T follicular helper cell (primary cell): ENCODE data around the gene MAN2A1.

Experiments
- DNase-seq: peaks from one replicate; pipeline ENCODE4 v3.0.0-alpha.2; 2020; ENCODE audit warnings: low read depth

Gene MAN2A1

DNA sequence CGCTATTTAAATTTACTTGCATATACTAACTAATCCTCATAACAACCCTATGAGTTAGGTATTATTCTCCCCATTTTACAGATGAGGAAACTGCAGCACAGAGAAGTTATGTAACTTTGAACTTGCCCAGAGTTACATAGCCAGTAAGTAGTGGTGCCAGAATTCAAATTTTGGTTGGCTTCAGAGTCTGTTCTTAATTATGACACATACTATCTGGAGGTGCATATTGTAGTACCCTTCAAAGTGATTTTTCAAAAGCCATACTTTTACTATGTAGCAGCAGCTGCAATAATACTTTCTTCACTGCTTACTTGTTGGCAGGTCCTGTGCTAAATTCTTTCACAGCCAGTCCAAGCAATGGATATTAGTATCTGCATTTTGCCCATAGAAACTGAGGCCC, 16.4 kb downstream of the MAN2A1 start:
- no peak for DNase-seq

DNA sequence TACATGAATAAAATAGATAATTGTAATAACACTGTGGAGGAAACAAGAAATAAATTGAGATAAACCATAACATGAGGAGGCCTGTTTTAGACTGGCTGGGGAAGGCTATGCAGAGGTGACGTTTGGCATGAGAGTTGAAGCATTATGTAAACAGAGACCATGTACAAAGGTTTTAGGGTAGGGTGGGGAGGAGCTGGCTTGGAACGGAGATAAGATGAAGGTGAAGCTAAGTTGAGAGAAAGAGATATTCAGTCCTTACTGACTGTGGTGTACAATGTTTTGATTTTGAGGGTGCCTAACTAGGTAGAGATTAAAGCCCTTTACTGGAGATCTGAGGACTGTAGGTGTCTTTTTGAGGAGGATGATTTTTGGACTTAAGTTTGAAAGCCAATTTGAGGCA, 17.8 kb downstream of the MAN2A1 start:
- DNase-seq: no peak

DNA sequence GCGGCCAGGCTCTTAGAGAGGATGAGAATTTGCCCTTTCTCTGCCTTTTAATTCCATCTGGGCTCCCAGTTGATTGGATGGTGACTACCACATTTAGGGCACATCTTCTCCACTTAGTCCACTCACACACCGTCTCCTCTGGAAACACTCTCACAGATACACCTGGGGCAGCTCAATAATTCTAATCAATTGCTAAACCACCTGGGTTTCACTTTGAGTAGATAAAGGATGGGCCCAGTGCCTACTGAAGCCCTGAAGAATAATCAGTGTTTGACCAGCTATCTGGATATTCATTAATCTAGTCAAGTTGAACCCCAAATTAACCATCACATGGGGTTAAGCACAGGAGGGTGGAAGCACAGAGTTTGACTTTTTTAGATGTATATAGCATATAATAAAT, 19.1 kb downstream of the MAN2A1 start:
- DNase-seq: no peak

DNA sequence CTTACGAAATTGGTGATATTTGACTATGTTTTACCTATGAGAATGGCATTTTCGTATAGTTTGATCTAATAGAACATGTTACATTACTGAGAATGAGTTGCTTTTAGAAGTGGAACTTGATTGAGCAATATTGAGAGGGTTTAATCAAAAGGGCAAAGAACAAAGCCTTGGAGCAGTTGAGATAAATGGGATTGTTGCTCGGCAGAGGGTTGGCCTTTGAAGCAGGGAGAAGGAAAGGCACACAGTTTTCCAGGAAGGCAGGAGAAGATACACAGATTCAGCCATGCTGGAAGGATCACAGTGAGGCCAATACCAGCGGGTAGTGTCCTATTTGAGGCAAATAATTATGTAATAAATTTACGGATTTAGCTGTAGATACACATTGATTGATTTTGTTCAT, 19.5 kb downstream of the MAN2A1 start:
- DNase-seq: no peak

DNA sequence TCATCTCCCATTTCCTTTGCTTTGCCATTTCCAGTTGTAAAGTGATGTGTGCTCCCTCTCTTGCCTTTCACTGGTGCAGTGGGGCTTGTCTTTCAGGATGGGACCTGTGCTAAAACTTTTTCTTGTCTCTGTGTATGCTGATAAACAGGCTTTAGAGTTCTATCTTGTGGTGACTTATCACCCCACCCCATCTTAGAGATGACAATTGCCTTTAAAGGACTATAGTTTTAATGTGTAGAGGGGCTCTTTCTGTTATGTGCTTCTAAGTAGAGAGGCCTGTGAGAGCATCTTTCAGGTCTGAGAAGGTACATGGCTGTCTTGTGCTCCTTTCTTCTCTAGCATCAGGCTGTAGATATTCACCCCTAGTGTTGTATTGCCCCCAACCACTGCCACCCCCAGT, 21.9 kb downstream of the MAN2A1 start:
- DNase-seq: no peak

DNA sequence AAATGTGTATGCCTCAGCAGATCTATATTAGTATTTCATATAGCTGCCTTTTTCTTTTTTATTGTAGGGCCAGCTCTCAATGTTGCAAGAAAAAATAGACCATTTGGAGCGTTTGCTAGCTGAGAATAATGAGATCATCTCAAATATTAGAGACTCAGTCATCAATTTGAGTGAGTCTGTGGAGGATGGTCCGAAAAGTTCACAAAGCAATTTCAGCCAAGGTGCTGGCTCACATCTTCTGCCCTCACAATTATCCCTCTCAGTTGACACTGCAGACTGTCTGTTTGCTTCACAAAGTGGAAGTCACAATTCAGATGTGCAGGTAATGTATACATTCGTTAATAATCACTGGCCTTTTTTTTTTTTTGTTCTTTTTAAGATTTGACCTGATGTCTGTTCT, 23.7 kb downstream of the MAN2A1 start:
- DNase-seq: no peak

GRCh38 chr5:109714592-109714991, 24.9 kb downstream of the MAN2A1 start:
- DNase-seq: no peak

- no peak for DNase-seq
Observed at GRCh38 chr5:109718216-109718615, 28.5 kb downstream of the MAN2A1 start.

DNA sequence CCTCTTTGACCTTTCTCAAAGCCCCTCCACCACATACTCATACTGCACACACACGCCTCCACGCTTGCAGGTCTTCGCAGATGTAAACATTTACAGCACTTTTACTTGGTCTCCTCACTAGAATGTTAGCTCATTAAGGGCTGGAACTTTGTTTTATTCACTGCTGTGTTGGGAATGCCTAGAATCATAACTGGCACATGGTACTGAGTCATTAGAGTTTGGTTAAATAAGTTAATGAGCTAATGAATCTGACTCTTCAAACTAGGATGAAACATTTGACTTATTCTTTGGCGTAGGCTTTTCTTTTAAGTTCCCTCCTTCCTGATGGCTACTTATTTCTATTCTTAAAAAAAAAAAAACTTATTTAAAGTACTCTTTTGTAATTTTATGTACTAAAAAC, 28.9 kb downstream of the MAN2A1 start:
- DNase-seq: no peak

DNA sequence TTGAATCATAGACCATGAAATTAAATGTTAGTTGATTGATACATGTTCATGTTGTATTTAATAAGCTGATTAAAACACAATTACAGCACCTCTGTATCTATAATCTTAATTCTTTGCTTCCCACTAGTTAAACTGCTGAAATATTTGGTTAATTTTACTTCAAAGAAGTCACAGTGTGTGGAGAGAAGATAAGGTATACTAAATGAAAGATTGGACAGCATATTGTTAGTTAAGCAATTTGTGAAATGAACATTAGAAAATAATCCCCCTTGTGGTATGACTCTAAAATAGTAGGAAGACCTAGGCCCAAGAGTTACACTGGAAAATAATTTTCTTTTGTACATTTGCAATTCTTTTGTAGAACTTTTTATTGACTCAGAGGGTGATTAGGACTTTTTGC, 30.3 kb downstream of the MAN2A1 start:
- DNase-seq: no peak

- DNase-seq: no peak
Observed at GRCh38 chr5:109721741-109722140, 32.0 kb downstream of the MAN2A1 start.

- no peak for DNase-seq
Observed at GRCh38 chr5:109723606-109724005, 33.9 kb downstream of the MAN2A1 start.

GRCh38 chr5:109725135-109725534, 35.4 kb downstream of the MAN2A1 start:
- DNase-seq: no peak

- DNase-seq: no peak
Observed at GRCh38 chr5:109739741-109740728, 50.3 kb downstream of the MAN2A1 start.

DNA sequence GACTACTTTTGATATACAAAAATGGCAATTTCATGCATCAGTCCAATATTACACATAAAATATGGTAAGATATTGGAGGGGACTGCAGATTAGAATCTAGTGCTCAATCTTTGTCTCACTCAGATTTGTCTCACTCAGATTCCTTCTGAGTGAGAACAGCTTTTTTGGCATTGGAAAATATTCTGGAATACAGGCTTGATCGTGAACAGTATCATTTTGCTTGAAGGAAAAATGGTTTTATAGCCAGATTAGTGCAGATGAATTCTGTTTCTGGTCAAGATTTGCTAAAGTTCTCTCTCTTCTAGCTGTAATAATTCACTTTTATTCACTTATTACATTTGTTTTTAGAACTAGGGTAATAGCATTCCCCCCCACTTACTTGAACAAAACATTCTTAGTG, 51.2 kb downstream of the MAN2A1 start:
- no peak for DNase-seq

GRCh38 chr5:109741390-109741789, 51.7 kb downstream of the MAN2A1 start:
- no peak for DNase-seq

GRCh38 chr5:109743041-109743531, 53.4 kb downstream of the MAN2A1 start:
- DNase-seq: no peak

- DNase-seq: no peak
Observed at GRCh38 chr5:109743770-109744212, 54.1 kb downstream of the MAN2A1 start.

DNA sequence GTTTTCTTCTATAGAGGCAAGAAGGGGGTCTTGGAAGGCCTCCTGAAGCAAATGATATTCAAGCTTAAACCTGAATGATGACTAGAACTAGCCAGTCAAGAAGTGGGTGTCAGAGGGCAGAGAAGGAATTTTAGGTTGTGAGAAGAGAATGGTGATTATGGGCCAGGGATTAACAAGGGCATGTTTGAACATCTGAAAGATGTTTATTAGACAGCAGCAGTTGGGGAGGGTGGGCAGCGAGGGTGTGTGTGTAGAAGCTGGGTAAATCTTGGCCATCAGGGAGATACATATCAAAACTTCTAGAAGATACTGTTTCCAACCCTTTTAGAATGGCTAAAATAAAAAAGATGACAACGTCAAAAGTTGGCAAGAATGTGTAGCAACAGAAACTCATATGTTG, 54.5 kb downstream of the MAN2A1 start:
- no peak for DNase-seq

- DNase-seq: no peak
Observed at GRCh38 chr5:109748546-109748945, 58.8 kb downstream of the MAN2A1 start.

GRCh38 chr5:109750463-109750862, 60.7 kb downstream of the MAN2A1 start:
- no peak for DNase-seq

DNA sequence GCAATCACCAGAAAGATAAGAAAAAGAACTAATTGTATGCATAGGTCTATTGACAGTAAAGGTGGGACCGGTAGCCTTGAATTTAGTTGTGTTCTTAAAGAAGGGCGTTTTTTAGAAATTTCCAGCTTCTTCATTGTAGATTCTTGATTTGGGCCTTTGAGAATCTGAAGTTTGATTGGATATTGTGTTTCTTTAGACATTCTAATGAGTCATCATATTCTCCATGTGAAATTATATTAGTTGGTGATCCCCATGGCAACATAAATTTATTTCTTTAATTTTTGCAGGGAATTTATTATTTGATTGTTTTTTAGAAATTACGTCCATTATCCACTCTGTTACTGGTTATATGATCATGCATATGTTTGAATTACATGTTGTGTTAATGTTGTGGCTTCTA, 63.6 kb downstream of the MAN2A1 start:
- no peak for DNase-seq

DNA sequence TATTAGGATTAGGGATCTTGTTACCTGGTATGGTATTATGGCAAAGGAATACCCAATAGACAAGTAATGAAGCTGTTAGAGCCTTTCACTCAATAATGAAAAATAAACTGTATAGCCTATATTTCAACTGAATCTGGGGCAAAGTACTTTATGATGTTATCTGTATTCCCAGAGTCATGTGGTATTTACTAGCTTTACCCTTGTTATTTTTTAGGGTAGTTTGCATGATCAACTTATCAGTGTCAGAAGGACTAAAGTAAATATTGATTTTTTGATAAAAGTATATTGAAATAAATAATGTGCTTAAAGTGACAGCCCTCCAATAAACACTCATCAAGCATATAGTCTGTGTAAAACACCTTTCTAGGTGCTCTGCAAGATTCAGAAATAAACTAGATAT, 64.6 kb downstream of the MAN2A1 start:
- DNase-seq: no peak

DNA sequence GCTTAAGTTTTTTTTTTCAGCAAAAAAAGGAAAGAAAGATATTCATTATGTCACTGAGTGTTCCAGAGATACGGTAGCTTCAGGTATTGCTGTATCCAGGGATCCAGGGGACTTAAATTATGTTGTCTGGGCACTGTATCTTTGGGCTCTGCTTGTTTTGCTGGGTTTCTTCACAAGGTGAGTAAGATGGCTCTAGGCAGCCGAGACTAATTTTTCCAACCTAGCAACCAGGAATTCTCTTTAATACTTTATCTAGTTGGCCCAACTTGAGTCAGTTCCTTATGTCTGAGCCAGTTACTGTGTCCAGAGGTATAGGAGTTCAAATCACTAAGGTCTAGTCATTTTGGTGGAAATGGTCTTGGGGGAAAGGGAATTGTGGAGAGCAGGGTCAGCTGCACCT, 66.0 kb downstream of the MAN2A1 start:
- DNase-seq: no peak
